ENCODE data around the gene PDZD8.

The PDZD8 gene

GRCh38 chr10:117375360-117376178, at the start of gene PDZD8:
TSS of gene PDZD8 (minus strand) at chr10:117375440. CDS start at chr10:117375227, 213 bp downstream.
- no peak for TF ChIP-seq ZFP30 (CRISPR knock-in tag; IDR thresholded peaks at IDR 0.05)
- peak; percentile 31; the same call in 1 of the 2 replicates for TF ChIP-seq CSDC2 (CRISPR knock-in tag; IDR thresholded peaks at IDR 0.05)
- 0 out of 2 replicates have a peak, but pooled peaks have one; percentile 77 for TF ChIP-seq POU6F1 (CRISPR knock-in tag; IDR thresholded peaks at IDR 0.05; ENCODE audit: borderline replicate concordance, low read depth)
- peak; percentile 88 for ATAC-seq

GRCh38 chr10:117424171-117424570, 48.9 kb upstream of the PDZD8 start:
- TF ChIP-seq ZNF565 (CRISPR knock-in tag; conservative IDR thresholded peaks at IDR 0.05; ENCODE audit: low read depth) (no peak), TOX (CRISPR knock-in tag; IDR thresholded peaks at IDR 0.05; ENCODE audit: borderline replicate concordance) (no peak), TSHZ2 (CRISPR knock-in tag; IDR thresholded peaks at IDR 0.05) (no peak), TCF4 (CRISPR knock-in tag; IDR thresholded peaks at IDR 0.05; ENCODE audit: borderline replicate concordance) (no peak), ZNF70 (CRISPR knock-in tag; IDR thresholded peaks at IDR 0.05) (no peak), POU6F1 (CRISPR knock-in tag; IDR thresholded peaks at IDR 0.05; ENCODE audit: borderline replicate concordance, low read depth) (no peak), CSDC2 (CRISPR knock-in tag; IDR thresholded peaks at IDR 0.05) (no peak), SNAI2 (CRISPR knock-in tag; IDR thresholded peaks at IDR 0.05) (no peak), ISL1 (CRISPR knock-in tag; IDR thresholded peaks at IDR 0.05) (no peak), ZFP3 (CRISPR knock-in tag; IDR thresholded peaks at IDR 0.05) (no peak), RARB (CRISPR knock-in tag; IDR thresholded peaks at IDR 0.05) (no peak), CSRNP3 (CRISPR knock-in tag; IDR thresholded peaks at IDR 0.05) (no peak), ESRRG (CRISPR knock-in tag; IDR thresholded peaks at IDR 0.05) (no peak), ARNTL (CRISPR knock-in tag; IDR thresholded peaks at IDR 0.05; ENCODE audit: borderline replicate concordance, low read depth) (no peak), ZFP30 (CRISPR knock-in tag; IDR thresholded peaks at IDR 0.05) (no peak), ZC3H10 (CRISPR knock-in tag; IDR thresholded peaks at IDR 0.05) (no peak), GLIS3 (CRISPR knock-in tag; IDR thresholded peaks at IDR 0.05) (no peak)
- ATAC-seq: no peak

GRCh38 chr10:117421985-117422384, 46.7 kb upstream of the PDZD8 start:
- no peak for TF ChIP-seq ARNTL (CRISPR knock-in tag; IDR thresholded peaks at IDR 0.05; ENCODE audit: borderline replicate concordance, low read depth)
- no peak for TF ChIP-seq ZC3H10 (CRISPR knock-in tag; IDR thresholded peaks at IDR 0.05)
- TF ChIP-seq ISL1 (CRISPR knock-in tag; IDR thresholded peaks at IDR 0.05): no peak
- no peak for TF ChIP-seq CSDC2 (CRISPR knock-in tag; IDR thresholded peaks at IDR 0.05)
- no peak for TF ChIP-seq BACH2 (CRISPR knock-in tag; IDR thresholded peaks at IDR 0.05; ENCODE audit: borderline replicate concordance)
- TF ChIP-seq RARB (CRISPR knock-in tag; IDR thresholded peaks at IDR 0.05): no peak
- TF ChIP-seq PATZ1 (CRISPR knock-in tag; IDR thresholded peaks at IDR 0.05; ENCODE audit: borderline replicate concordance): no peak
- no peak for ATAC-seq
